Liver (tissue), 9 donors: ENCODE measurements around the gene RASGRP3. TPM values are rescaled to one million over a fixed set of nuclear protein-coding genes. Genes with fewer than 3 reads are reported as not detected.

Experiments used
- DNase-seq: peaks from one replicate; pipeline ENCODE4 v3.0.0-alpha.2; 2017; ENCODE audit warnings: low spot score
- H3K27ac ChIP-seq, 2 donors: one replicate each; pipeline ENCODE4 v1.7.0; 2013; ENCODE audit warnings: inconsistent platforms in 2 of 2, low read length in 2 of 2, control low read depth in 1 of 2, low read depth in 1 of 2, mild to moderate bottlenecking in 1 of 2
- H3K27me3 ChIP-seq, 4 donors: one replicate each; pipeline versions ENCODE4 v1.6.1 to v1.7.0; 2013; ENCODE audit warnings: low read length in 3 of 4, inconsistent platforms in 1 of 4, mild to moderate bottlenecking in 1 of 4, moderate library complexity in 1 of 4; ENCODE audit not compliant: control insufficient read depth in 4 of 4, insufficient read depth in 4 of 4
- H3K36me3 ChIP-seq, 4 donors: one replicate each; pipeline versions ENCODE4 v1.6.1 to v1.7.0; 2013; ENCODE audit warnings: low read length in 3 of 4, mild to moderate bottlenecking in 3 of 4, low read depth in 1 of 4, moderate library complexity in 1 of 4; ENCODE audit not compliant: control insufficient read depth in 4 of 4, insufficient read depth in 3 of 4
- H3K4me1 ChIP-seq, 4 donors: one replicate each; pipeline versions ENCODE4 v1.6.1 to v1.7.0; 2013; ENCODE audit warnings: low read length in 3 of 4, mild to moderate bottlenecking in 3 of 4, moderate library complexity in 1 of 4; ENCODE audit not compliant: control insufficient read depth in 4 of 4, insufficient read depth in 4 of 4
- H3K4me3 ChIP-seq, 3 donors: one replicate each; pipeline versions ENCODE4 v1.6.1 to v1.7.0; 2013; ENCODE audit warnings: low read length in 3 of 3, control low read depth in 1 of 3, low read depth in 1 of 3, mild to moderate bottlenecking in 1 of 3
- H3K9ac ChIP-seq, 2 donors: one replicate each; pipeline ENCODE4 v1.7.0; 2013; ENCODE audit warnings: low read length in 2 of 2, mild to moderate bottlenecking in 2 of 2, moderate library complexity in 2 of 2, control low read depth in 1 of 2, low read depth in 1 of 2
- H3K9me3 ChIP-seq, 4 donors: one replicate each; pipeline versions ENCODE4 v1.6.1 to v1.7.0; 2013; ENCODE audit warnings: low read length in 3 of 4; ENCODE audit not compliant: control insufficient read depth in 4 of 4
- CTCF ChIP-seq: fragments of 150-350 bp; IDR thresholded peaks from 2 replicates; pipeline ENCODE4 v1.5.1; 2017; ENCODE audit warnings: improper control_type of control experiment, low read depth, low read length; ENCODE audit not compliant: missing input control
- EGR1 ChIP-seq, 2 donors: IDR thresholded peaks; 2 replicates each; pipeline ENCODE4 v1.6.1; 2016 to 2018; ENCODE audit warnings: antibody characterized with exemption in 2 of 2, low read depth in 2 of 2
- HNF4G ChIP-seq: IDR thresholded peaks from 2 replicates; pipeline ENCODE4 v1.6.1; 2016; ENCODE audit warnings: antibody characterized with exemption
- JUND ChIP-seq, 2 donors: IDR thresholded peaks; 2 replicates each; pipeline ENCODE4 v1.6.1; 2016; ENCODE audit warnings: antibody characterized with exemption in 2 of 2
- NR2F2 ChIP-seq: IDR thresholded peaks from 2 replicates; pipeline ENCODE4 v1.6.1; 2016; ENCODE audit warnings: antibody characterized with exemption
- RAD21 ChIP-seq, 2 donors: IDR thresholded peaks; 2 replicates each; pipeline ENCODE4 v1.6.1; 2016; ENCODE audit warnings: antibody characterized with exemption in 2 of 2, mild to moderate bottlenecking in 2 of 2
- RXRA ChIP-seq, 2 donors: IDR thresholded peaks; 2 replicates each; pipeline ENCODE4 v1.6.1; 2017 to 2018; ENCODE audit warnings: antibody characterized with exemption in 2 of 2, mild to moderate bottlenecking in 1 of 2
- SP1 ChIP-seq: IDR thresholded peaks from 2 replicates; pipeline ENCODE4 v1.6.1; 2018; ENCODE audit warnings: antibody characterized with exemption, mild to moderate bottlenecking
- TAF1 ChIP-seq: conservative IDR thresholded peaks from 2 replicates; pipeline ENCODE4 v1.6.1; 2016; ENCODE audit warnings: antibody characterized with exemption, mild to moderate bottlenecking
- YY1 ChIP-seq: IDR thresholded peaks from 2 replicates; pipeline ENCODE4 v1.6.1; 2016; ENCODE audit warnings: antibody characterized with exemption, mild to moderate bottlenecking
- ZBTB33 ChIP-seq: IDR thresholded peaks from 2 replicates; pipeline ENCODE4 v1.6.1; 2016; ENCODE audit warnings: antibody characterized with exemption
- WGBS: extraction: QIAGEN DNeasy Blood & Tissue Kit; methylation state at CpG from one replicate; pipeline ENCODE4 v1.1.7; 2013; 5-methylcytosine and 5-hydroxymethylcytosine counted together
- polyA plus RNA-seq, 2 donors: library from polyadenylated mRNA; stranded (reverse) in 1 of 2; unstranded in 1 of 2; fragments of 200-250 nt in 1 of 2; fragments of >200 nt in 1 of 2; fragmentation: Nextera tagmentation in 1 of 2; extraction: Ambion mirVana in 1 of 2; gene quantifications; one replicate each; pipeline versions ENCODE4 v1.2.1 to v1.2.3, GENCODE V29; 2013 to 2015
- total RNA-seq, 2 donors: library from RNA; depleted of rRNA; stranded (reverse); fragments of >200 nt; gene quantifications; one replicate each; pipeline ENCODE4 v1.2.3, GENCODE V29; 2014
- TF ChIP-seq, protein P1 (sequence below): IDR thresholded peaks from 2 replicates; pipeline ENCODE4 v1.6.1; 2016; ENCODE audit warnings: antibody characterized with exemption, mild to moderate bottlenecking
- donor health status: healthy.
- donor health status: healthy.
- donor health status: healthy.
- donor health status: healthy.
- donor health status: healthy.

The RASGRP3 gene
- total and polyA plus RNA-seq, 4 donors, result 1.8 to 9.9 (median 7.0) TPM

DNA sequence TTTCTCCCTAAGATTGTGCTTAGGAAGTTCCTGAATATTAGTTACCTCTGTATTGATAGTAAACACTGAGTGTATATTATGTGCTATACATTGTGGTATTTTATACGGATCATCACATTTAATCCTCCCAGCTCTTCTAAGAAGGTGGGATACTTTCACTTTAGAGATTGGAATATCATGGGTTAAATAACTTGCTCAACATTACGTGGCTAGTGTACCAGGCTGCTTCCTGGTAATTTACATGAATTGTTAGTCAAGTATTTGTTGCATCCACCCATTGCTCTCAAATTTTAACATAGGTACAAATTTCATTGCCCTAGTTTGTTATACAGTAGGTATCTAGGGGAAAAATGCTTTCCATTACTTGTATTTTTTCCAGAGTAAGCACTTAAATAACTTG is 101.2 kb downstream of the RASGRP3 start:
- no peaks in the 10 kb centered on the region for H3K27me3 ChIP-seq
- no peak overlapping the region for H3K27ac ChIP-seq
- no peak overlapping the region for H3K4me3 ChIP-seq
- WGBS, result 48% methylated on average over 2 of the region's 2 CpGs
- no peak for DNase-seq
- no peak overlapping the region for H3K9ac ChIP-seq
- H3K9me3 ChIP-seq, result no peaks in the 10 kb centered on the region
- H3K36me3 ChIP-seq, result no peaks in the 10 kb centered on the region
- H3K4me1 ChIP-seq, result no peaks in the 10 kb centered on the region
- TF ChIP-seq, protein P1, sequence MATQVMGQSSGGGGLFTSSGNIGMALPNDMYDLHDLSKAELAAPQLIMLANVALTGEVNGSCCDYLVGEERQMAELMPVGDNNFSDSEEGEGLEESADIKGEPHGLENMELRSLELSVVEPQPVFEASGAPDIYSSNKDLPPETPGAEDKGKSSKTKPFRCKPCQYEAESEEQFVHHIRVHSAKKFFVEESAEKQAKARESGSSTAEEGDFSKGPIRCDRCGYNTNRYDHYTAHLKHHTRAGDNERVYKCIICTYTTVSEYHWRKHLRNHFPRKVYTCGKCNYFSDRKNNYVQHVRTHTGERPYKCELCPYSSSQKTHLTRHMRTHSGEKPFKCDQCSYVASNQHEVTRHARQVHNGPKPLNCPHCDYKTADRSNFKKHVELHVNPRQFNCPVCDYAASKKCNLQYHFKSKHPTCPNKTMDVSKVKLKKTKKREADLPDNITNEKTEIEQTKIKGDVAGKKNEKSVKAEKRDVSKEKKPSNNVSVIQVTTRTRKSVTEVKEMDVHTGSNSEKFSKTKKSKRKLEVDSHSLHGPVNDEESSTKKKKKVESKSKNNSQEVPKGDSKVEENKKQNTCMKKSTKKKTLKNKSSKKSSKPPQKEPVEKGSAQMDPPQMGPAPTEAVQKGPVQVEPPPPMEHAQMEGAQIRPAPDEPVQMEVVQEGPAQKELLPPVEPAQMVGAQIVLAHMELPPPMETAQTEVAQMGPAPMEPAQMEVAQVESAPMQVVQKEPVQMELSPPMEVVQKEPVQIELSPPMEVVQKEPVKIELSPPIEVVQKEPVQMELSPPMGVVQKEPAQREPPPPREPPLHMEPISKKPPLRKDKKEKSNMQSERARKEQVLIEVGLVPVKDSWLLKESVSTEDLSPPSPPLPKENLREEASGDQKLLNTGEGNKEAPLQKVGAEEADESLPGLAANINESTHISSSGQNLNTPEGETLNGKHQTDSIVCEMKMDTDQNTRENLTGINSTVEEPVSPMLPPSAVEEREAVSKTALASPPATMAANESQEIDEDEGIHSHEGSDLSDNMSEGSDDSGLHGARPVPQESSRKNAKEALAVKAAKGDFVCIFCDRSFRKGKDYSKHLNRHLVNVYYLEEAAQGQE, result no peak
- no peak for TF ChIP-seq HNF4G
- TF ChIP-seq ZBTB33, result no peak
- TF ChIP-seq TAF1, result no peak
- no peak for TF ChIP-seq NR2F2
- TF ChIP-seq EGR1 (IDR thresholded peaks at IDR 0.05; ENCODE audit: low read depth in 2 of 2), result no peak
- no peak for TF ChIP-seq CTCF

DNA sequence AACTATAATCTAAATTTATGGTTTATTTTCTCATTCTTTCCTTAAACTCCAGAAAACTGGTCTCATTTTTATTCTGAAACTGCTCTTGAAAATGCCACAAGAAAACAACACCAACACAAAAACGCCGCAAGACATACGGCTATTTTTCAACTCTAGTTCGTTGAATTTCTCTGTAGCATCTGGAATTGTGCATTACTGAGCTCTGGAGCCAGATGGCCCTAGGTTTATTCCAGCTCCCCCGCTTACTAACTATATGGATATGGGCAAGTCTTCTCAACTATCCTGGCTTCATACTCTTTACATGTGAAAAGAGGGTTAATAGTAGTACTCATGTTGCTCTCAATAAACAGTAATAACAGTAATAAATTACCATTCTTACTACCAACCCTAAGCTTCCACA is 102.8 kb downstream of the RASGRP3 start:
- Histone ChIP-seq H3K9ac (no peak overlapping the region), H3K9me3 (no peaks in the 10 kb centered on the region), H3K36me3 (peaks cover 0 to 5% (median 2%) of the 10 kb centered on the region in 4 donors), H3K27ac (no peak overlapping the region), H3K27me3 (no peaks in the 10 kb centered on the region), H3K4me3 (no peak overlapping the region), H3K4me1 (no peaks in the 10 kb centered on the region)
- DNase-seq, result no peak
- 93% methylated on average over 5 of the region's 5 CpGs for WGBS
- TF ChIP-seq SP1, result no peak
- TF ChIP-seq EGR1 (IDR thresholded peaks at IDR 0.05; ENCODE audit: low read depth in 2 of 2), result no peak
- no peak for TF ChIP-seq RAD21 (IDR thresholded peaks at IDR 0.05)
- TF ChIP-seq, protein P1, result no peak
- no peak for TF ChIP-seq YY1
- no peak for TF ChIP-seq TAF1
- no peak for TF ChIP-seq JUND (IDR thresholded peaks at IDR 0.05)
- TF ChIP-seq RXRA (IDR thresholded peaks at IDR 0.05), result no peak
- TF ChIP-seq NR2F2, result no peak
